ENCODE measurements around the gene NCAPG2.
A peak's percentile ranks its signal among the peaks of the same experiment; 100 is the strongest.
"Not testable (repeated sequence)": the region's sequence is repeated elsewhere in the genome, so short reads cannot be mapped to it uniquely, and the experiment has no call there.

Gene NCAPG2

DNA sequence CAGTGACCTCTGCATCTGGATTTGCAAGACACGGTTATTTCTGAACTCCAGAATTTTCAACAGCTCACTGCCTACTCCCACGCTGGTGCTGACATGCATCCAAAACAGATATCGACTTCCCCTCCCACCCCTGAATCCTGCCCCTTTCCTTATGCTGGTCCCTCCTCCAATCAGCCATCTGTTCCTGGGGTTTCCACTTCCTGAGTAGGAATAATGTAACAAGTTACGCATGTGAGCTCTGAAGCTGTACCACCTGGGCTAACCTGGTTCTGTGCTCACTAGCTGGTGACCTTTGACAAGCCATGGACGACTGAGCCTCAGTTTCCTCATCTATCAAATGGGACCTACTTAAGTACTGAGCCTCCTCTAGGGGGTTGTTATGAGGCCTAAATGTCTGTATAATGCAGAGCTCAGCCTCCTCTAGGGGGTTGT, 1.7 kb upstream of the NCAPG2 start:
- Histone ChIP-seq H3K9me3 (replicated peaks in 1 of 11) (peaks cover 28 to 48% (median 41%) of the 10 kb centered on the region in 11 experiments), H3K4me2 (peak overlapping the region in 9 of 11 experiments; percentile 88 to 99 (median 94); a peak in 16 of 22 replicates), H3K9ac (peak overlapping the region in 8 of 11 experiments; percentile 16 to 98 (median 95); a peak in 7 of 22 replicates), H3K27me3 (no peaks in the 10 kb centered on the region), H4K20me1 (peaks cover 0 to 6% (median 0%) of the 10 kb centered on the region in 11 experiments; a peak in 2 of 22 replicates), H3K4me1 (peaks cover 42 to 68% (median 56%) of the 10 kb centered on the region in 10 experiments), H3K36me3 (peaks cover 12 to 38% (median 23%) of the 10 kb centered on the region in 11 experiments; a peak in 20 of 22 replicates), H3K27ac (peak overlapping the region in 2 of 11 experiments; percentile 95 to 99; a peak in 3 of 22 replicates), H3K4me3 (peak overlapping the region in 6 of 10 experiments; percentile 73 to 99 (median 91); a peak in 5 of 20 replicates)
- no peak for TF ChIP-seq Cebpa-rat (IDR thresholded peaks at IDR 0.05)

DNA sequence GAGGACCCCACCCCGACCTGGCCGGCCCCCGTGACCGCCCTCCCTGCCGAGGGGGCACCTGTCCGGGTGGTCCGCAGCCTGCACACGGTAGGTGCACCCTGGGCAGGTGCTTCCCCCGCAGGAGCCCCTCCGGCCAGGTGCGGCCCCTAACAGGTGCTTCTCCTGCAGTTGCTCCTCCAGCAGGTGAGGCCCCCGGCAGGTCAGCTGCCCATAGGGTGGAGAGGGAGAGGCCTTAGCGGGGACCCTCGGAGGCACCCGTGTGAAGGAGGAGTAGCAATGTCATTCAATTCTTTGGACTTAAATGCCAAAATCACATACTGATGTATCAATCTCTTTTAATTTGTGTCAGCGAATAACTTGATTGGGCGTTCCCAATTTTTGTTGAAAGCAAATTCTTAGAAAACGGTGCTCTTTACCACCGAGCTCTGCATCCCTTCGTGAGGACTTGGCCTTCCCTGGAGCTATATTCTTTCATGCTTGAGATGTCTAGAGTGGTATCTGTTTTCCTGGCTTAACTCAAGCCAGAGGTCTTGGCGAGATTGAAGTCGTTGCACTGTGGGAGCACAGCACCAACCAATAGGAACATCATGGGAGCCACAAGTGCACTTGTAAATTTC, 738 bp upstream of the NCAPG2 start:
- Histone ChIP-seq H3K4me1 (peaks cover 36 to 64% (median 50%) of the 10 kb centered on the region in 10 experiments), H3K4me3 (peak overlapping the region; percentile 73 to 99 (median 96)), H4K20me1 (peaks cover 0 to 12% (median 0%) of the 10 kb centered on the region in 11 experiments; a peak in 5 of 22 replicates), H3K36me3 (peaks cover 12 to 47% (median 33%) of the 10 kb centered on the region in 11 experiments; a peak in 21 of 22 replicates), H3K9ac (peak overlapping the region; percentile 91 to 99 (median 97)), H3K27ac (peak overlapping the region; percentile 84 to 99 (median 96)), H3K4me2 (peak overlapping the region; percentile 88 to 99 (median 94)), H3K27me3 (no peaks in the 10 kb centered on the region), H3K9me3 (replicated peaks in 1 of 11) (peaks cover 26 to 40% (median 36%) of the 10 kb centered on the region in 11 experiments)
- no peak for TF ChIP-seq Cebpa-rat (IDR thresholded peaks at IDR 0.05)

DNA sequence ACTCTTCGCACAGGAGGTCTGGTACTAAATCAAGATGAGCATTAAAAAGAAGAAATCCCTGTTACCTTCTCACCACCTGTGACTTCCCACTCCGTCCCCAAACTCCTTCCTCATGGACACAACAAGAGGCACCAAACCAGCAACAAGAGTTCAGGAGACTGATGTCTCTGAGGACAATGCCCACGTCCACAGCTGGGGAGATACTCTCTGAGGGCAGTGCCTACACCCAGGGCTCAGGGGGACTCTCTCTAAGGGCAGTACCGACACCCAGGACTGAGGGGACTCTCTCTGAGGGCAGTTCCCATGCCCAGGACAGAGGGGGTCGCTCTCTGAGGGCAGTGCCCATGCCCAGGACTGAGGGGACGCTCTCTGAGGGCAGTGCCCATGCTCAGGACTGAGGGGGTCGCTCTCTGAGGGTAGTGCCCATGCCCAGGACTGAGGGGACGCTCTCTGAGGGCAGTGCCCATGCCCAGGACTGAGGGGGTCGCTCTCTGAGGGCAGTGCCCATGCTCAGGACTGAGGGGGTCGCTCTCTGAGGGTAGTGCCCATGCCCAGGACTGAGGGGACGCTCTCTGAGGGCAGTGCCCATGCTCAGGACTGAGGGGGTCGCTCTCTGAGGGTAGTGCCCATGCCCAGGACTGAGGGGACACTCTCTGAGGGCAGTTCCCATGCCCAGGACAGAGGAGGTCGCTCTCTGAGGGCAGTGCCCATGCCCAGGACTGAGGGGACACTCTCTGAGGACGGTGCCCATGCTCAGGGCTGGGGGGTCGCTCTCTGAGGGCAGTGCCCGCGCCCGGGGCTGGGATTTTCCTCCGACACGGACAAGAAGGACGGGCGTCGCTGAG, 703 bp downstream of the NCAPG2 start:
- peak overlapping the region; percentile 89 to 99 (median 97) for H3K9ac ChIP-seq
- peaks cover 30 to 57% (median 39%) of the 10 kb centered on the region in 10 experiments for H3K4me1 ChIP-seq
- peak overlapping the region; percentile 61 to 99 (median 96); a peak in 21 of 22 replicates for H3K27ac ChIP-seq
- H4K20me1 ChIP-seq = peaks cover 0 to 21% (median 4%) of the 10 kb centered on the region in 11 experiments; a peak in 9 of 22 replicates
- H3K36me3 ChIP-seq = peaks cover 12 to 56% (median 47%) of the 10 kb centered on the region in 11 experiments; a peak in 21 of 22 replicates
- H3K4me3 ChIP-seq = peak overlapping the region; percentile 73 to 99 (median 96)
- not testable (repeated sequence) for H3K27me3 ChIP-seq
- H3K9me3 ChIP-seq (replicated peaks in 1 of 11) = peaks cover 19 to 26% (median 22%) of the 10 kb centered on the region in 11 experiments
- peak overlapping the region; percentile 82 to 98 (median 97) for H3K4me2 ChIP-seq

DNA sequence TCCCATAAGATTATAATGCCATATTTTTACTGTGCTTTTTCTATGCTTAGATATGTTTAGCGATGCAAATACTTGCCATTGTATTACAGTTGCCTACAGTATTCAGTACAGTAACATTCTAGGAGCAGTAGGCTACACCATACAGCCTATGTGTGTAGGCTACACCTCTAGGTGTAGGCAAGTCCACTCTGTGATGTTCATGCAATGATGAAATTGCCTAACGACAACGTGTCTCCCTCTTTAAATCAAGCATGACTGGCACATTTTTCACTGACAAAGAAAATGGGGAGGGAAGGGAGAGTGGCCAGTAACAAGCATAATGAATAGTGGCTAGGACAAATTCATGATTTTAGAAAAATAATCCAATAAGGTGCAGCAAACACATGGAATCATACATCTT, 1.7 kb downstream of the NCAPG2 start:
- H3K36me3 ChIP-seq = peaks cover 9 to 64% (median 55%) of the 10 kb centered on the region in 11 experiments; a peak in 21 of 22 replicates

DNA sequence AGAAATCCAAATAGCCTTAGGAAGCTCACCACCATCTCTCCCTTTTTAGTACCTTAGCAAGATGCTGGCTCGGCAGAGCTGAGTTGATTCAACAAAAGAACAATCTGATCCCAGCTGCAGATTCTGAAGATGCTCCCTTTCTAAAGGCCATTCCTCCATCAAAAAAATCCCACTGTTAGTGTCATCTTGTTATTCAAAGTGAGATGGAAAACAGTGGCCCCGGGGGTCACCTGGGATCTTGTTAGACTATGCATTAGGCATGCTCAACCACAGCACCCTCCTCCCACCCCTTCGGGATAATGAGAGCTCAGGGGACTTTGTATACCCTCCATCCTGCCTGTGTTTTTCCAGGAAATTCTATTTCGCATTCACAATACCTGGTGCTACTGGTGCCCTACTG, 2.4 kb downstream of the NCAPG2 start:
- Histone ChIP-seq H3K4me1 (peaks cover 34 to 63% (median 41%) of the 10 kb centered on the region in 10 experiments), H4K20me1 (peaks cover 0 to 28% (median 7%) of the 10 kb centered on the region in 11 experiments; a peak in 9 of 22 replicates), H3K36me3 (peaks cover 1 to 64% (median 57%) of the 10 kb centered on the region in 11 experiments; a peak in 21 of 22 replicates), H3K9ac (no peak overlapping the region), H3K9me3 (replicated peaks in 1 of 11) (peaks cover 6 to 9% (median 8%) of the 10 kb centered on the region in 11 experiments), H3K27ac (no peak overlapping the region; a peak in 1 of 22 replicates), H3K27me3 (no peaks in the 10 kb centered on the region), H3K4me2 (peak overlapping the region in 9 of 11 experiments; percentile 82 to 98 (median 97); a peak in 14 of 22 replicates), H3K4me3 (peak overlapping the region in 1 of 10 experiments; percentile 89; a peak in 2 of 20 replicates)
- no peak for TF ChIP-seq Cebpa-rat (IDR thresholded peaks at IDR 0.05)

More for the DNA sequence above, 1.7 kb downstream of the NCAPG2 start:
- Histone ChIP-seq H4K20me1 (peaks cover 0 to 28% (median 7%) of the 10 kb centered on the region in 11 experiments; a peak in 9 of 22 replicates), H3K4me2 (peak overlapping the region; percentile 82 to 98 (median 97); a peak in 21 of 22 replicates), H3K9me3 (replicated peaks in 1 of 11) (peaks cover 13 to 16% (median 16%) of the 10 kb centered on the region in 11 experiments), H3K27me3 (no peaks in the 10 kb centered on the region), H3K9ac (peak overlapping the region in 8 of 11 experiments; percentile 95 to 98 (median 97); a peak in 15 of 22 replicates), H3K4me3 (peak overlapping the region in 8 of 10 experiments; percentile 88 to 99 (median 98); a peak in 11 of 20 replicates), H3K4me1 (peaks cover 34 to 63% (median 41%) of the 10 kb centered on the region in 10 experiments), H3K27ac (peak overlapping the region in 2 of 11 experiments; percentile 96 to 99; a peak in 3 of 22 replicates)
- TF ChIP-seq Cebpa-rat (IDR thresholded peaks at IDR 0.05) = no peak

DNA sequence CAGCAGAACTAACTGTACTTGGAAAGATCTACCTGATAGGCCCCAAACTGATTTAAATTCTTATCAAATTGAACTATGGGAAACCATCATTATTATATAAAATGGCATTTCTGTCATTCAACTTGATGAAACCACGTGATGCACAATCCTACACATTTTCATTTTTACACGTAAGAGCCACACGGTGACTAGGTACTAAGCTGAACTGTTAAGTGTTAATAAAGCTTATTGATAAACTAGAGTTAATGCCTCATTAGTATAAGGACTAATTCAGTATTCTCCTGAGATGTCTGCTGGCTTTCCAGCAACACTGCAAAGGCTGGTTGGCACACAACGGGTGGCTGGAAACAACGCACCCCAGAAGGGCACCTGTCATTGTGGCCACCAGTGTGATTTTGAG, 4.6 kb downstream of the NCAPG2 start:
- Histone ChIP-seq H3K36me3 (peaks cover 0 to 78% (median 70%) of the 10 kb centered on the region in 11 experiments; a peak in 18 of 22 replicates), H3K27me3 (no peaks in the 10 kb centered on the region), H3K27ac (no peak overlapping the region), H3K4me1 (peaks cover 31 to 63% (median 39%) of the 10 kb centered on the region in 10 experiments), H3K9me3 (replicated peaks in 1 of 11) (no peaks in the 10 kb centered on the region), H4K20me1 (peaks cover 0 to 44% (median 15%) of the 10 kb centered on the region in 11 experiments; a peak in 16 of 22 replicates), H3K4me2 (no peak overlapping the region), H3K4me3 (no peak overlapping the region), H3K9ac (no peak overlapping the region)
- TF ChIP-seq Cebpa-rat (IDR thresholded peaks at IDR 0.05) = no peak

DNA sequence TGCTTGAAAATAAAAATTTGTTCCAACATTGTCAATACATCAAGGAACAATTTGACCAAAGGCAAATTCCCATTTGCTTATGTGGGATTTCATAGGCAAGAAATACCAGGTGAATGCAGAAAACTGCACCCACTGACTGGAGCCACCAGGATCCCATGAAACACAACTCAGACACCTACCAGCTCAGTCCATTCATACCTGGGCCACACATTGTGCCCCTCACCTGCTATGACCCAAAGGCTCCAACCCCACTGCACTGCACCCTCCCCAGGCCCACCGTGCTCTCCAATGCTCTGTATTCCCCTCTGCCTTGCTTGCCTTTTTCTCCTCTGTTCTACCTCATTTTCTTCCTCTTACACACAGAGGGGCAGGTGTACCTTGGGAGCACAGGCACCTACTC, 5.3 kb downstream of the NCAPG2 start:
- H3K36me3 ChIP-seq = peaks cover 0 to 84% (median 77%) of the 10 kb centered on the region in 11 experiments; a peak in 18 of 22 replicates

DNA sequence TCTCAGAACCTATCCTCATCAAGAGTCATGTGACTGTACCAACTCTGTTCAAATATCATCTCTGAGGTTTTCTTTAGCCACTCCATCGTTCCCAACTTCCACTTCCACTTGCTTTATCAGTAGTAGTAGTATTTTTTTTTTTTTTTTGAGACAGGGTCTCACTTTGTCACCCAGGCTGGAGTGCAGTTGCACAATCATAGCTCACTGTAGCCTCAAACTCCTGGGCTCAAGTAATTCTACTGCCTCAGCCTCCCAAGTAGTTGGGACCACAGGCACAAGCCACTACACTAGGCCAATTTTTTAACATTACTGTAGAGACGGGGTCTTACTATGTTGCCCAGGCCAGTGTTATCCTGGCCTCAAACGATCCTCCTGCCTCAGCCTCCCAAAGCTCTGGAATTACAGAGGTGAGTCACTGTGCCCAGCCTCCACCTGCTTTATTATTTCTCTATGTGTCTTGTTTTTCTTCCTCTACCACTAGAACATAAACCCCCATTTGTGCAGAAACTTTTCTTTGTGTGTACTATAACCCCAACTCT, 5.9 kb downstream of the NCAPG2 start:
- H3K9ac ChIP-seq = no peak overlapping the region
- H3K36me3 ChIP-seq = peaks cover 0 to 90% (median 83%) of the 10 kb centered on the region in 11 experiments; a peak in 18 of 22 replicates
- no peak overlapping the region for H3K27ac ChIP-seq
- no peaks in the 10 kb centered on the region for H3K9me3 ChIP-seq (replicated peaks in 1 of 11)
- TF ChIP-seq Cebpa-rat (IDR thresholded peaks at IDR 0.05) = no peak
- no peak overlapping the region for H3K4me3 ChIP-seq
- H3K27me3 ChIP-seq = no peaks in the 10 kb centered on the region
- peaks cover 26 to 58% (median 34%) of the 10 kb centered on the region in 10 experiments for H3K4me1 ChIP-seq
- peak overlapping the region in 2 of 11 experiments; percentile 13 to 35; a peak in 3 of 22 replicates for H3K4me2 ChIP-seq
- peaks cover 0 to 57% (median 25%) of the 10 kb centered on the region in 11 experiments; a peak in 17 of 22 replicates for H4K20me1 ChIP-seq

More for the DNA sequence above, 5.3 kb downstream of the NCAPG2 start:
- Histone ChIP-seq H3K4me2 (no peak overlapping the region; a peak in 1 of 22 replicates), H3K4me1 (peaks cover 31 to 63% (median 39%) of the 10 kb centered on the region in 10 experiments), H3K4me3 (no peak overlapping the region), H3K9me3 (replicated peaks in 1 of 11) (no peaks in the 10 kb centered on the region), H3K27ac (no peak overlapping the region), H4K20me1 (peaks cover 0 to 51% (median 21%) of the 10 kb centered on the region in 11 experiments; a peak in 17 of 22 replicates), H3K27me3 (no peaks in the 10 kb centered on the region), H3K9ac (no peak overlapping the region)
- no peak for TF ChIP-seq Cebpa-rat (IDR thresholded peaks at IDR 0.05)

DNA sequence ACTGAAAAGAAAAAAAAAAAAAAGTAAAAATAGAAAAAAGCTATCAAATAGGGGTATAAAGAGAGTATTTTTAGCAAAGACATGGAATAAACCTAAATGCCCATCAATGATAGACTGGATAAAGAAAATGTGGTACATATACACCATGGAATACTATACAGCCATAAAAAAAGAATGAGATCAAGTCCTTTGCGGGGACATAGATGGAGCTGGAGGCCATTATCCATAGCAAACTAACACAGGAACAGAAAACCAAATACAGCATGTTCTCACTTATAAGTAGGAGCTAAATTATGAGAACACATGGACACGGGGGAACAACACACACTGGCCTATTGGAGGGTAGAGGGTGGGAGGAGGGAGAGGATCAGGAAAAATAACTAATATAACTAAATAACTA, 7.0 kb downstream of the NCAPG2 start:
- H3K27ac ChIP-seq; H3K4me2 ChIP-seq; H3K9ac ChIP-seq; H3K4me3 ChIP-seq; H3K9me3 ChIP-seq (replicated peaks in 1 of 11); H3K27me3 ChIP-seq: not testable (repeated sequence)
- peaks cover 0 to 62% (median 31%) of the 10 kb centered on the region in 11 experiments; a peak in 17 of 22 replicates for H4K20me1 ChIP-seq
- H3K4me1 ChIP-seq = peaks cover 14 to 47% (median 23%) of the 10 kb centered on the region in 10 experiments
- peaks cover 0 to 98% (median 87%) of the 10 kb centered on the region in 11 experiments; a peak in 19 of 22 replicates for H3K36me3 ChIP-seq
